Vagina (tissue), 2 donors: ENCODE data around the gene ARID1A. TPM values are rescaled to one million over a fixed set of nuclear protein-coding genes. Genes with fewer than 3 reads are reported as not detected.

Experiments
- DNase-seq, 2 donors: peaks; one replicate each; pipeline ENCODE4 v3.0.0-alpha.2; 2017; ENCODE audit errors: extremely low spot score in 2 of 2
- H3K27ac ChIP-seq: fragments of 200-600 bp; sonication (generic); one replicate; pipeline ENCODE4 v1.5.1; 2019
- H3K27me3 ChIP-seq: fragments of 200-600 bp; sonication (generic); one replicate; pipeline ENCODE4 v1.5.1; 2019
- H3K36me3 ChIP-seq, 2 donors: fragments of 200-600 bp; sonication (generic); one replicate each; pipeline ENCODE4 v1.5.1; 2017 to 2019
- H3K4me1 ChIP-seq: fragments of 200-600 bp; sonication (generic); one replicate; pipeline ENCODE4 v1.5.1; 2019
- H3K4me3 ChIP-seq, 2 donors: fragments of 200-600 bp; sonication (generic); 1 replicate in 1 of 2; 2 replicates in 1 of 2; pipeline ENCODE4 v1.5.1; 2016 to 2019
- H3K9me3 ChIP-seq: fragments of 200-600 bp; sonication (generic); one replicate; pipeline ENCODE4 v1.5.1; 2019
- CTCF ChIP-seq, 3 experiments: fragments of 450-650 bp in 2 of 3; fragments of 200-600 bp in 1 of 3; sonication (generic) in 1 of 3; IDR thresholded peaks; one replicate each; pipeline ENCODE4 v1.5.1; 2017 to 2019; ENCODE audit warnings: antibody characterized with exemption in 3 of 3, mild to moderate bottlenecking in 2 of 3, moderate library complexity in 2 of 3
- POLR2A ChIP-seq, 2 donors: fragments of 450-650 bp; IDR thresholded peaks; one replicate each; pipeline ENCODE4 v1.6.1; 2017; ENCODE audit warnings: antibody characterized with exemption in 2 of 2, mild to moderate bottlenecking in 2 of 2, moderate library complexity in 2 of 2
- POLR2AphosphoS5 ChIP-seq, 2 donors: sonication (generic); formaldehyde crosslinking; IDR thresholded peaks; one replicate each; pipeline ENCODE4 v1.9.0; 2017; ENCODE audit warnings: antibody characterized with exemption in 2 of 2, mild to moderate bottlenecking in 2 of 2, low read depth in 1 of 2; ENCODE audit not compliant: insufficient read depth in 1 of 2
- intact Hi-C: fragments of 100-400 bp; cut with DNase I; formaldehyde crosslinking; loops from one replicate; pipeline ENCODE4 v1.15.1; 2023
- total RNA-seq: library from RNA; depleted of rRNA; stranded (reverse); fragments of >200 nt; gene quantifications from one replicate; pipeline ENCODE4 v1.2.3, GENCODE V29; 2016

The ARID1A gene
- total RNA-seq, 1 donor from 2014 or later, result 91.6 TPM

- TF ChIP-seq CTCF (IDR thresholded peaks at IDR 0.05) (no peak), POLR2AphosphoS5 (IDR thresholded peaks at IDR 0.05; ENCODE audit: insufficient read depth in 1 of 2, low read depth in 1 of 2) (no peak), POLR2A (IDR thresholded peaks at IDR 0.05) (no peak)
- H3K9me3 ChIP-seq, result no peaks in the 10 kb centered on the region
- peaks cover 54% of the 10 kb centered on the region for H3K4me1 ChIP-seq
- intact Hi-C loops, result no loop called here
- peaks cover 0 to 26% of the 10 kb centered on the region in 2 donors for H3K36me3 ChIP-seq
- peak overlapping the region; percentile 37 for H3K27ac ChIP-seq
- DNase-seq, result no peak
- H3K27me3 ChIP-seq, result no peaks in the 10 kb centered on the region
- H3K4me3 ChIP-seq, result no peak overlapping the region
Measured at GRCh38 chr1:26745191-26745590, 49.4 kb downstream of the ARID1A start.

DNA sequence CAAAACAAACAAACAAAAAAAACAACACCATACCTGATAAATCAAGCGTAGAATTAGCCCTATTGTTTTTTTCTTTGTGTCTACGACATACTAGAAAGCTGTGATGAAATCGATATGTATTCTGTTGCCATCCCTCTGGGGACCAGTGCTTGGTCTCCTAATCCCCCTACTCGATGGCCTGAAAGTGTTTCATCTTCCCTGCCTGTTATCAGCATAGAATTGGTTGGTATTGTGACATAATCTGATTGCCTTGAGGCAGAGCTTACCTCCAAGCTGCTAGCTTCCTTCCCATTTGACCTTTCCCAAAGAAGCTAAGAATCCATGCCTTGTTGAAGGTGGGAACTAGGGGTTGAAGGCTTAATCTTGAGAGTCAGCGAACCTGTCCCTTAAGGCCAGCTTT is 51.2 kb downstream of the ARID1A start:
- Histone ChIP-seq H3K9me3 (no peaks in the 10 kb centered on the region), H3K36me3 (peaks cover 0 to 26% of the 10 kb centered on the region in 2 donors), H3K4me1 (peaks cover 55% of the 10 kb centered on the region), H3K27ac (no peak overlapping the region), H3K4me3 (no peak overlapping the region), H3K27me3 (no peaks in the 10 kb centered on the region)
- intact Hi-C loops, result no loop called here
- TF ChIP-seq CTCF (IDR thresholded peaks at IDR 0.05), result no peak
- no peak for TF ChIP-seq POLR2AphosphoS5 (IDR thresholded peaks at IDR 0.05; ENCODE audit: insufficient read depth in 1 of 2, low read depth in 1 of 2)
- no peak for TF ChIP-seq POLR2A (IDR thresholded peaks at IDR 0.05)
- no peak for DNase-seq

DNA sequence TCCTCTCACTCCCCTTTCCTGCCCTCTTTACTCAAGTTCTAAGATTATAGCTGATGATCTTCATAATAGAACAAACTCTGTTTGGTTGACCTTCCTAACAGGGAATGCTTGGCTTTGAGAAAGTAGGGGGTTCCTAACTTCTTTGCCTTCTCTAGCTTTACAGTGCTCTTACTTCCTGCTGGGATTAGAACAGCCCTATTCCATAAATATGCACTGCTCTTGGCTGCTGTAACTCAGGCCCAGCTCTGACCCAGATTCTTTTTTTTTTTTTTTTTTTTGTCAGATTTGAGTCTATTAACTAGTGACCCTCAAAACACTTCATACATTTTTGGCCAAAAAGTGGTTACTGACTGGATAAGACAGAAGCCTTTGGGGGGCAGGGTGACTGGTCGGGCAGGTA is 52.5 kb downstream of the ARID1A start:
- no peaks in the 10 kb centered on the region for H3K9me3 ChIP-seq
- H3K4me1 ChIP-seq, result peaks cover 68% of the 10 kb centered on the region
- no peak overlapping the region for H3K4me3 ChIP-seq
- no peaks in the 10 kb centered on the region for H3K27me3 ChIP-seq
- intact Hi-C loops, result no loop called here
- H3K36me3 ChIP-seq, result peaks cover 0 to 19% of the 10 kb centered on the region in 2 donors
- H3K27ac ChIP-seq, result no peak overlapping the region
- no peak for DNase-seq
- TF ChIP-seq CTCF (IDR thresholded peaks at IDR 0.05) (no peak), POLR2AphosphoS5 (IDR thresholded peaks at IDR 0.05; ENCODE audit: insufficient read depth in 1 of 2, low read depth in 1 of 2) (no peak), POLR2A (IDR thresholded peaks at IDR 0.05) (no peak)

GRCh38 chr1:26749458-26749857 is 53.6 kb downstream of the ARID1A start:
- peaks cover 71% of the 10 kb centered on the region for H3K4me1 ChIP-seq
- TF ChIP-seq POLR2A (IDR thresholded peaks at IDR 0.05), result no peak
- TF ChIP-seq POLR2AphosphoS5 (IDR thresholded peaks at IDR 0.05; ENCODE audit: insufficient read depth in 1 of 2, low read depth in 1 of 2), result no peak
- no peak for TF ChIP-seq CTCF (IDR thresholded peaks at IDR 0.05)
- intact Hi-C loops, result loop anchor here (1.0 kb wide), 1 partner anchor 37 kb away; no protein-coding TSS in a partner anchor
- DNase-seq, result no peak
- H3K9me3 ChIP-seq, result no peaks in the 10 kb centered on the region
- H3K27me3 ChIP-seq, result no peaks in the 10 kb centered on the region
- H3K36me3 ChIP-seq, result peaks cover 0 to 19% of the 10 kb centered on the region in 2 donors
- no peak overlapping the region for H3K27ac ChIP-seq
- H3K4me3 ChIP-seq, result no peak overlapping the region

GRCh38 chr1:26750428-26750827 is 54.6 kb downstream of the ARID1A start:
- no peaks in the 10 kb centered on the region for H3K9me3 ChIP-seq
- peaks cover 71% of the 10 kb centered on the region for H3K4me1 ChIP-seq
- TF ChIP-seq POLR2A (IDR thresholded peaks at IDR 0.05), result no peak
- TF ChIP-seq POLR2AphosphoS5 (IDR thresholded peaks at IDR 0.05; ENCODE audit: insufficient read depth in 1 of 2, low read depth in 1 of 2), result no peak
- no peak for TF ChIP-seq CTCF (IDR thresholded peaks at IDR 0.05)
- H3K36me3 ChIP-seq, result peaks cover 0 to 15% of the 10 kb centered on the region in 2 donors
- DNase-seq, result no peak
- no peak overlapping the region for H3K27ac ChIP-seq
- intact Hi-C loops, result no loop called here
- H3K4me3 ChIP-seq, result no peak overlapping the region
- no peaks in the 10 kb centered on the region for H3K27me3 ChIP-seq
